NCI-H2081 (cell line): Measurements from ENCODE around the gene NISCH.

ENCODE experiments used
- DNase-seq, 2 experiments: peaks; one replicate each; lab custom pipeline; 2025; lab: John Stamatoyannopoulos, UW

Gene NISCH

GRCh38 chr3:52455283-52456168 is at the start of gene NISCH:
NISCH (plus strand) TSS chr3:52455604; CDS start chr3:52455642, 38 bp downstream.
- DNase-seq = peak; percentile 74 to 82

GRCh38 chr3:52406231-52406661 is 49.2 kb upstream of the NISCH start:
- peak in 1 of 2 experiments; percentile 22 for DNase-seq

- no peak for DNase-seq
Measured at GRCh38 chr3:52406791-52407510, 48.5 kb upstream of the NISCH start.

GRCh38 chr3:52407779-52408178 is 47.6 kb upstream of the NISCH start:
- DNase-seq = no peak

GRCh38 chr3:52408466-52408865 is 46.9 kb upstream of the NISCH start:
- no peak for DNase-seq

GRCh38 chr3:52415800-52416199 is 39.6 kb upstream of the NISCH start:
- no peak for DNase-seq

GRCh38 chr3:52420388-52420787 is 35.0 kb upstream of the NISCH start:
- no peak for DNase-seq

- no peak for DNase-seq
Measured at GRCh38 chr3:52422669-52423068, 32.7 kb upstream of the NISCH start.

- no peak for DNase-seq
Measured at GRCh38 chr3:52423173-52423572, 32.2 kb upstream of the NISCH start.

- peak; percentile 34 to 36 for DNase-seq
Measured at GRCh38 chr3:52428151-52429005, 27.0 kb upstream of the NISCH start.

GRCh38 chr3:52429031-52429430 is 26.4 kb upstream of the NISCH start:
- DNase-seq = no peak

GRCh38 chr3:52429779-52430415 is 25.5 kb upstream of the NISCH start:
- DNase-seq = no peak

GRCh38 chr3:52430416-52430810 is 25.0 kb upstream of the NISCH start:
- no peak for DNase-seq

GRCh38 chr3:52431459-52432223 is 23.8 kb upstream of the NISCH start:
- no peak for DNase-seq

GRCh38 chr3:52432225-52432624 is 23.2 kb upstream of the NISCH start:
- DNase-seq = no peak

GRCh38 chr3:52432691-52433141 is 22.7 kb upstream of the NISCH start:
- DNase-seq = no peak

- DNase-seq = no peak
Measured at GRCh38 chr3:52433328-52433995, 21.9 kb upstream of the NISCH start.

- no peak for DNase-seq
Measured at GRCh38 chr3:52433996-52434479, 21.4 kb upstream of the NISCH start.

- no peak for DNase-seq
Measured at GRCh38 chr3:52434491-52435115, 20.8 kb upstream of the NISCH start.
